Neural cell (in vitro differentiated cells): ENCODE measurements around the gene PHF3. TPM values are rescaled to one million over a fixed set of nuclear protein-coding genes. Genes with fewer than 3 reads are reported as not detected.

Source experiments
- H2AFZ ChIP-seq: fragments of 200-600, 300-800 bp; sonication (generic), shearing (Covaris generic); 2 replicates; pipeline ENCODE4 v1.6.0; 2014; ENCODE audit warnings: low read depth, mild to moderate bottlenecking, antibody characterized with exemption, low read length, moderate library complexity
- H3F3A ChIP-seq: fragments of 200-600 bp; shearing (Covaris generic); 2 replicates; pipeline ENCODE4 v1.6.1; 2016; ENCODE audit warnings: mild to moderate bottlenecking, moderate library complexity, mixed read lengths, antibody characterized with exemption, low read length; ENCODE audit not compliant: insufficient read depth, poor library complexity, severe bottlenecking
- H3K27ac ChIP-seq: fragments of 200-600, 300-800 bp; sonication (generic), shearing (Covaris generic); 2 replicates; pipeline ENCODE4 v1.5.1; 2014; ENCODE audit warnings: mild to moderate bottlenecking, low read length, moderate library complexity
- H3K27me3 ChIP-seq: fragments of 300-800, 200-600 bp; sonication (generic), shearing (Covaris generic); 2 replicates; pipeline ENCODE4 v1.6.0; 2014; ENCODE audit warnings: mild to moderate bottlenecking, low read depth, low read length, moderate library complexity; ENCODE audit not compliant: insufficient read depth
- H3K36me3 ChIP-seq: fragments of 300-800, 200-600 bp; sonication (generic), shearing (Covaris generic); 2 replicates; pipeline ENCODE4 v1.5.1; 2014; ENCODE audit warnings: mild to moderate bottlenecking, antibody characterized with exemption, low read length, moderate library complexity; ENCODE audit not compliant: insufficient read depth
- H3K4me2 ChIP-seq: fragments of 300-800, 200-600 bp; sonication (generic), shearing (Covaris generic); 2 replicates; pipeline ENCODE4 v1.6.0; 2014; ENCODE audit warnings: mild to moderate bottlenecking, low read length
- H3K4me3 ChIP-seq: fragments of 300-800, 200-600 bp; sonication (generic), shearing (Covaris generic); 2 replicates; pipeline ENCODE4 v1.5.1; 2014; ENCODE audit warnings: mild to moderate bottlenecking, low read length, moderate library complexity
- H3K79me2 ChIP-seq: fragments of 200-600 bp; shearing (Covaris generic); replicated peaks from 2 replicates; pipeline ENCODE4 v1.6.0; 2014; ENCODE audit warnings: mild to moderate bottlenecking, low read length, moderate library complexity; ENCODE audit not compliant: insufficient read depth
- H3K9ac ChIP-seq: fragments of 300-800, 200-600 bp; sonication (generic), shearing (Covaris generic); 2 replicates; pipeline ENCODE4 v1.6.1; 2016; ENCODE audit warnings: mild to moderate bottlenecking, low read length, mixed read lengths
- H3K9me2 ChIP-seq: fragments of 200-600 bp; shearing (Covaris generic); 2 replicates; pipeline ENCODE4 v1.6.1; 2016; ENCODE audit warnings: mild to moderate bottlenecking, low read length, mixed read lengths; ENCODE audit not compliant: insufficient read depth
- H3K9me3 ChIP-seq: fragments of 200-600, 300-800 bp; sonication (generic), shearing (Covaris generic); 2 replicates; pipeline ENCODE4 v1.6.1; 2016; ENCODE audit warnings: mild to moderate bottlenecking, mixed run types, low read length, moderate library complexity, mixed read lengths
- H4K20me1 ChIP-seq: fragments of 200-600 bp; shearing (Covaris generic); 2 replicates; pipeline ENCODE4 v1.6.1; 2016; ENCODE audit warnings: mild to moderate bottlenecking, mixed run types; ENCODE audit not compliant: insufficient read depth
- CTCF ChIP-seq: fragments of 450-650 bp; IDR thresholded peaks from 2 replicates; pipeline ENCODE4 v1.5.1; 2014; ENCODE audit warnings: antibody characterized with exemption, mild to moderate bottlenecking, moderate library complexity; ENCODE audit not compliant: poor library complexity, severe bottlenecking
- EP300 ChIP-seq: fragments of 450-650 bp; conservative IDR thresholded peaks from 2 replicates; pipeline ENCODE4 v1.6.1; 2014; ENCODE audit warnings: antibody characterized with exemption, mild to moderate bottlenecking, moderate library complexity; ENCODE audit not compliant: poor library complexity, severe bottlenecking
- EZH2 ChIP-seq: fragments of 200-600, 300-800 bp; shearing (Covaris generic), sonication (generic); IDR thresholded peaks from 2 replicates; pipeline ENCODE4 v1.6.1; 2014; ENCODE audit warnings: antibody characterized with exemption, low read length, borderline replicate concordance, mild to moderate bottlenecking; ENCODE audit not compliant: insufficient read depth, poor library complexity, severe bottlenecking
- MXI1 ChIP-seq: fragments of 450-650 bp; conservative IDR thresholded peaks from 2 replicates; pipeline ENCODE4 v1.6.1; 2014; ENCODE audit warnings: antibody characterized with exemption, mild to moderate bottlenecking; ENCODE audit not compliant: poor library complexity, severe bottlenecking
- POLR2AphosphoS5 ChIP-seq: IDR thresholded peaks from 2 replicates; pipeline ENCODE4 v1.6.1; 2012
- RAD21 ChIP-seq: fragments of 450-650 bp; conservative IDR thresholded peaks from 2 replicates; pipeline ENCODE4 v1.6.1; 2014; ENCODE audit warnings: antibody characterized with exemption, mild to moderate bottlenecking, moderate library complexity
- REST ChIP-seq: IDR thresholded peaks from 2 replicates; pipeline ENCODE4 v1.6.1; 2012; ENCODE audit warnings: borderline replicate concordance
- SMC3 ChIP-seq: fragments of 450-650 bp; conservative IDR thresholded peaks from 2 replicates; pipeline ENCODE4 v1.6.1; 2014; ENCODE audit warnings: antibody characterized with exemption, mild to moderate bottlenecking, moderate library complexity; ENCODE audit not compliant: poor library complexity
- TAF1 ChIP-seq: IDR thresholded peaks from 2 replicates; pipeline ENCODE4 v1.6.1; 2012; ENCODE audit warnings: low read depth
- polyA plus RNA-seq: library from polyadenylated mRNA; depleted of rRNA; stranded (reverse); fragments of >200 nt; gene quantifications from 2 replicates; pipeline ENCODE4 v1.2.3, GENCODE V29; 2014

PHF3 gene
- polyA plus RNA-seq, 1 donor from 2014 or later, result 21.1 TPM

GRCh38 chr6:63660757-63661156, 25.2 kb downstream of the PHF3 start:
- Histone ChIP-seq H3K9ac (no peak overlapping the region), H3K27ac (no peak overlapping the region), H2AFZ (no peak overlapping the region), H3K4me3 (no peak overlapping the region), H3K4me2 (no peak overlapping the region), H3F3A (no peaks in the 10 kb centered on the region), H3K79me2 (peaks cover 98% of the 10 kb centered on the region), H3K36me3 (no peaks in the 10 kb centered on the region), H3K9me2 (no peaks in the 10 kb centered on the region), H3K9me3 (no peaks in the 10 kb centered on the region), H3K27me3 (no peaks in the 10 kb centered on the region), H4K20me1 (no peaks in the 10 kb centered on the region)
- no peak for TF ChIP-seq EP300

GRCh38 chr6:63661769-63662168, 26.2 kb downstream of the PHF3 start:
- peaks cover 93% of the 10 kb centered on the region for H3K79me2 ChIP-seq
- H3F3A ChIP-seq, result no peaks in the 10 kb centered on the region
- H3K9me2 ChIP-seq, result no peaks in the 10 kb centered on the region
- H3K9ac ChIP-seq, result no peak overlapping the region
- H3K27ac ChIP-seq, result no peak overlapping the region
- no peaks in the 10 kb centered on the region for H3K9me3 ChIP-seq
- no peaks in the 10 kb centered on the region for H4K20me1 ChIP-seq
- no peaks in the 10 kb centered on the region for H3K36me3 ChIP-seq
- H2AFZ ChIP-seq, result no peak overlapping the region
- no peaks in the 10 kb centered on the region for H3K27me3 ChIP-seq
- no peak overlapping the region for H3K4me2 ChIP-seq
- no peak for TF ChIP-seq TAF1
- TF ChIP-seq POLR2AphosphoS5, result no peak
- TF ChIP-seq SMC3, result no peak
- no peak for TF ChIP-seq REST
- no peak for TF ChIP-seq EZH2
- TF ChIP-seq MXI1, result no peak
- no peak for TF ChIP-seq RAD21
- no peak for TF ChIP-seq CTCF
- no peak for TF ChIP-seq EP300
- H3K4me3 ChIP-seq, result no peak overlapping the region
